ENCODE measurements around the gene DHH. TPM values are rescaled to one million over a fixed set of nuclear protein-coding genes. Genes with fewer than 3 reads are reported as not detected.
A peak's percentile ranks its signal among the peaks of the same experiment; 100 is the strongest.

Gene DHH
- total and polyA plus RNA-seq, 9 of the 15 experiments (the other 6 are each of a cell fraction or from before 2014, with no cell fraction given) = 0.07 to 2.6 (median 0.54) TPM

DNA sequence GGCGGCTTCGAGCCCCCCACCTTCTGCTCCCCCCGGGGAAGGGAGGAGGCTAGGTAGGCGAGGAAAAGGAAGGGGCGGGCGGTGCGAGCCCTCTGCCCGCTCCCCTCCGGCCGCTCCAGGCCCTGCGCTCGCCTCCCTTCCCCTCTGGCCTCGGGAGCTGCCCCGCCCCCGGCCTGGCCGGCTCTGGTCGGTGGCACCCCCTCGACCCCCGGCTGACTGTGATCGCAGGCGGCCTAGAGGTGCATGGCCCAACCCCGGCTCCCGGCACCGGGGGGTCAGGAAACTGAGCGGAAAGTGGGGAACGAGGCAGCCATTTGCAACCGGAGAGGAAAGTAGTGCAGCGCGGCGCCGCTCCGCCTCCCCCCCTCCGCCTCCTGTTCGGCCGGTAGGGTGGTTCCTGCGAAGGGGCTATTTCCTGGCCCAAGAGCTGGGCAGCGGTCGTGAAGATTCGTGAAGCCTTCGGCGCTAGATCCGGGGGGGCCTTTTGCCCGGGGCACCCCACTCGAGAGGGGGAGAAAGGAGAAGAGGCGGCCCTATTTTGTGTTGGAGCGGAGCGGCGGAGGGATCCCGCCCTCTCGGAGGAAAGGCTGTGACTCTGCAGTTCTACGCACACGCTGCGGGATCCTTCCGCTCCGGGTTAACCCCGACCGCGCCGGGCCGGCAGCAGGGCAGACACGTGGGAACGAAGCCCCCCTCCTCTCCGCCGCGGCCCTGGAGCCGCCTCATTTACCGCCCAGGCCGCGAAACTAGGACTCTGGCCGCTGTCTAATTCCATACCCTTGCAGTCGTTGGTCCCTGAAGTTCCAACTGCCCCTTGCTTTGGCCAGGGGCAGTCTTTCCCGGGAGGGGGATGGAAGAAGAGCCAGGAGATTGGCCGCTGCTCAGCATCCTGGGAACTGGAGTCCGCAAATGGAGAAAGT, 34.1 kb downstream of the DHH start, which contains the start of gene KMT2D (continued):
- no peak for TF ChIP-seq RAD21 (CRISPR knock-in tag; conservative IDR thresholded peaks at IDR 0.05 in 1 of 2, IDR thresholded peaks at IDR 0.05 in 1 of 2)
- TF ChIP-seq RBM39 (optimal IDR thresholded peaks at IDR 0.05; ENCODE audit: low read depth, low read length) = no peak
- TF ChIP-seq, protein P1, sequence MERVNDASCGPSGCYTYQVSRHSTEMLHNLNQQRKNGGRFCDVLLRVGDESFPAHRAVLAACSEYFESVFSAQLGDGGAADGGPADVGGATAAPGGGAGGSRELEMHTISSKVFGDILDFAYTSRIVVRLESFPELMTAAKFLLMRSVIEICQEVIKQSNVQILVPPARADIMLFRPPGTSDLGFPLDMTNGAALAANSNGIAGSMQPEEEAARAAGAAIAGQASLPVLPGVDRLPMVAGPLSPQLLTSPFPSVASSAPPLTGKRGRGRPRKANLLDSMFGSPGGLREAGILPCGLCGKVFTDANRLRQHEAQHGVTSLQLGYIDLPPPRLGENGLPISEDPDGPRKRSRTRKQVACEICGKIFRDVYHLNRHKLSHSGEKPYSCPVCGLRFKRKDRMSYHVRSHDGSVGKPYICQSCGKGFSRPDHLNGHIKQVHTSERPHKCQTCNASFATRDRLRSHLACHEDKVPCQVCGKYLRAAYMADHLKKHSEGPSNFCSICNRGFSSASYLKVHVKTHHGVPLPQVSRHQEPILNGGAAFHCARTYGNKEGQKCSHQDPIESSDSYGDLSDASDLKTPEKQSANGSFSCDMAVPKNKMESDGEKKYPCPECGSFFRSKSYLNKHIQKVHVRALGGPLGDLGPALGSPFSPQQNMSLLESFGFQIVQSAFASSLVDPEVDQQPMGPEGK (CRISPR knock-in tag; IDR thresholded peaks at IDR 0.05; ENCODE audit: borderline replicate concordance) = no peak; the same call in 1 of the 2 replicates
- TF ChIP-seq, protein P2, sequence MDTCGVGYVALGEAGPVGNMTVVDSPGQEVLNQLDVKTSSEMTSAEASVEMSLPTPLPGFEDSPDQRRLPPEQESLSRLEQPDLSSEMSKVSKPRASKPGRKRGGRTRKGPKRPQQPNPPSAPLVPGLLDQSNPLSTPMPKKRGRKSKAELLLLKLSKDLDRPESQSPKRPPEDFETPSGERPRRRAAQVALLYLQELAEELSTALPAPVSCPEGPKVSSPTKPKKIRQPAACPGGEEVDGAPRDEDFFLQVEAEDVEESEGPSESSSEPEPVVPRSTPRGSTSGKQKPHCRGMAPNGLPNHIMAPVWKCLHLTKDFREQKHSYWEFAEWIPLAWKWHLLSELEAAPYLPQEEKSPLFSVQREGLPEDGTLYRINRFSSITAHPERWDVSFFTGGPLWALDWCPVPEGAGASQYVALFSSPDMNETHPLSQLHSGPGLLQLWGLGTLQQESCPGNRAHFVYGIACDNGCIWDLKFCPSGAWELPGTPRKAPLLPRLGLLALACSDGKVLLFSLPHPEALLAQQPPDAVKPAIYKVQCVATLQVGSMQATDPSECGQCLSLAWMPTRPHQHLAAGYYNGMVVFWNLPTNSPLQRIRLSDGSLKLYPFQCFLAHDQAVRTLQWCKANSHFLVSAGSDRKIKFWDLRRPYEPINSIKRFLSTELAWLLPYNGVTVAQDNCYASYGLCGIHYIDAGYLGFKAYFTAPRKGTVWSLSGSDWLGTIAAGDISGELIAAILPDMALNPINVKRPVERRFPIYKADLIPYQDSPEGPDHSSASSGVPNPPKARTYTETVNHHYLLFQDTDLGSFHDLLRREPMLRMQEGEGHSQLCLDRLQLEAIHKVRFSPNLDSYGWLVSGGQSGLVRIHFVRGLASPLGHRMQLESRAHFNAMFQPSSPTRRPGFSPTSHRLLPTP (IDR thresholded peaks at IDR 0.05; ENCODE audit: borderline replicate concordance, extremely low read depth, insufficient read length) = no peak
- 0 out of 2 replicates have a peak, but pooled peaks have one; percentile 52 for TF ChIP-seq ZNF175 (CRISPR knock-in tag; IDR thresholded peaks at IDR 0.05; ENCODE audit: low read depth)
- TF ChIP-seq, protein P3, sequence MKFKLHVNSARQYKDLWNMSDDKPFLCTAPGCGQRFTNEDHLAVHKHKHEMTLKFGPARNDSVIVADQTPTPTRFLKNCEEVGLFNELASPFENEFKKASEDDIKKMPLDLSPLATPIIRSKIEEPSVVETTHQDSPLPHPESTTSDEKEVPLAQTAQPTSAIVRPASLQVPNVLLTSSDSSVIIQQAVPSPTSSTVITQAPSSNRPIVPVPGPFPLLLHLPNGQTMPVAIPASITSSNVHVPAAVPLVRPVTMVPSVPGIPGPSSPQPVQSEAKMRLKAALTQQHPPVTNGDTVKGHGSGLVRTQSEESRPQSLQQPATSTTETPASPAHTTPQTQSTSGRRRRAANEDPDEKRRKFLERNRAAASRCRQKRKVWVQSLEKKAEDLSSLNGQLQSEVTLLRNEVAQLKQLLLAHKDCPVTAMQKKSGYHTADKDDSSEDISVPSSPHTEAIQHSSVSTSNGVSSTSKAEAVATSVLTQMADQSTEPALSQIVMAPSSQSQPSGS (CRISPR knock-in tag; IDR thresholded peaks at IDR 0.05) = no peak
- peak; percentile 88 for TF ChIP-seq ZNF316 (IDR thresholded peaks at IDR 0.05)
- TF ChIP-seq ZNF766 (CRISPR knock-in tag; conservative IDR thresholded peaks at IDR 0.05) = peak; percentile 73; the same call in 1 of the 2 replicates
- TF ChIP-seq, protein P4, sequence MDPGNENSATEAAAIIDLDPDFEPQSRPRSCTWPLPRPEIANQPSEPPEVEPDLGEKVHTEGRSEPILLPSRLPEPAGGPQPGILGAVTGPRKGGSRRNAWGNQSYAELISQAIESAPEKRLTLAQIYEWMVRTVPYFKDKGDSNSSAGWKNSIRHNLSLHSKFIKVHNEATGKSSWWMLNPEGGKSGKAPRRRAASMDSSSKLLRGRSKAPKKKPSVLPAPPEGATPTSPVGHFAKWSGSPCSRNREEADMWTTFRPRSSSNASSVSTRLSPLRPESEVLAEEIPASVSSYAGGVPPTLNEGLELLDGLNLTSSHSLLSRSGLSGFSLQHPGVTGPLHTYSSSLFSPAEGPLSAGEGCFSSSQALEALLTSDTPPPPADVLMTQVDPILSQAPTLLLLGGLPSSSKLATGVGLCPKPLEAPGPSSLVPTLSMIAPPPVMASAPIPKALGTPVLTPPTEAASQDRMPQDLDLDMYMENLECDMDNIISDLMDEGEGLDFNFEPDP (CRISPR knock-in tag; IDR thresholded peaks at IDR 0.05) = no peak
- TF ChIP-seq ARHGAP35 (IDR thresholded peaks at IDR 0.05; ENCODE audit: partially characterized antibody) = no peak
- TF ChIP-seq HNRNPH1 (optimal IDR thresholded peaks at IDR 0.05; ENCODE audit: low read depth, low read length) = no peak
- peak; percentile 67; the same call in 1 of the 2 replicates for TF ChIP-seq TCF7 (IDR thresholded peaks at IDR 0.05; ENCODE audit: borderline replicate concordance)
- TF ChIP-seq TARDBP (IDR thresholded peaks at IDR 0.05) = 0 out of 2 replicates have a peak, but pooled peaks have one; percentile 70
- TF ChIP-seq RFX1 (IDR thresholded peaks at IDR 0.05) = no peak
- peak; percentile 41 for TF ChIP-seq KDM5B (IDR thresholded peaks at IDR 0.05; ENCODE audit: insufficient replicate concordance, low read depth, low read length)
- TF ChIP-seq PHTF2 (CRISPR knock-in tag; IDR thresholded peaks at IDR 0.05) = 0 out of 2 replicates have a peak, but pooled peaks have one; percentile 63
- no peak for TF ChIP-seq ZC3H11A (IDR thresholded peaks at IDR 0.05; ENCODE audit: low read depth, low read length)
- peak; percentile 72; the same call in 1 of the 2 replicates for TF ChIP-seq ZZZ3 (IDR thresholded peaks at IDR 0.05)
- TF ChIP-seq BDP1 (IDR thresholded peaks at IDR 0.05; ENCODE audit: insufficient read depth, insufficient read length) = no peak
